ENCODE results near the gene PDYN.
"Not testable (repeated sequence)": the region's sequence is repeated elsewhere in the genome, so short reads cannot be mapped to it uniquely, and the experiment has no call there.

PDYN gene

DNA sequence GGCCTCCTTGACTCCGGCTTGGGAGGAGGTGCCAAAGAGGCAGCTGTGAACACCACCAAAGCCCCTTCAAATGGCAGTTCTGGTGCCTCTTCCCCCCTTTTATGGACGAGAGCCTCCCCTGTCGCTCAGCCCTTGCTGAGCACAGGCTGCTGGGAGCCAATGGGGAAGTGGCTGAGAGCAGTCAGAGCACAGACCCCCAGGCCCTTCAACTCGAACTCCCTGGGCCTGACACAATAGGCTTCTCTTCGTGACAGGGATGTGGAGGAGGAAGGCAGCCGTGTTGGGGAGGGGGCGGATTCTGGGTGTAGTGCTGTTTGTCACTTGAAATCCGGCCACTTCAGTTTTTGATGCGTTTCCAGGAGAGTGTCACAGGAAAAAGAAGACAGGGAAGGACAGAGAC, at the start of gene PDYN:
PDYN (minus strand) TSS at position 73 of the 400 bp plus-strand sequence. CDS start 10,974 bp downstream, outside the sequence.
- no peak for DNase-seq (ENCODE audit: low read depth, low spot score)

DNA sequence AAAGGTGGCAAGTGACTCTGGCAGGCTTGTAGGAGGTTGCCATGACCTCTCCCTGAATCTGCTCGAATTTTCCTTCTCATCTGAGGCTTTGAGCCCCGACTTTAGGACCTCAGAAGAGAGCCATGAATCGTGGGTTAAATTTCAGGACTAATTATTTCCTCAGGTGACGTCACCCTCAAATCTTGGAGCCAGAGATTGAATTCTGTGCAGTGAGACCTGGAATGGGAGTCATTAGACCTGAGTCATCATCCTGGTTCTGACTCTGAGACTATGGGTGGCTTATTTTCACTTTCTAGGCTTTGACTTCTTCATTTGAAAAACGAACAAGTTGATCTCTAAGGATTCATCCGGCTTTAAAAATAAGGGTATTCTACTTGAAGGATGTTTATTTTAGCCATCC, 48.5 kb upstream of the PDYN start:
- DNase-seq (ENCODE audit: low read depth, low spot score), result peak; percentile 41

DNA sequence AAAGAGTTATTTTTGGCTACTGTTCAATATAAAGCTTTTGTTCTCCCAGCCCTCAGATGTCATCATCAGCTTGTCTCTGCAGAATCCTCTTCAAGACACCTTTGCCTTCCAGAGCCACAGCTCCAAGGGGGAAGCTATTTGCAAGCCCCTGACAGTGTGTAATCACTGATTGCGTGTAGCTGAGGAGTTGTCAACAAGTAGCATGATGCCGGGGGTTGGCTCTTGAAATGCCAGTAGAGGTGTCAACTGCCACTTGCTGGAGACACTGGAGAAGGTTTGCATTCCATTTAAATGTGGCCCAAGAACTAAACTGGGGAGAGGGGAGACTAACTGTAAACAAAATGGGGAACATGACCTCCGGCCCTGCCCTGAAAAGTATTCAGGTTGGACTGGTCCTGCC, 44.3 kb upstream of the PDYN start:
- DNase-seq (ENCODE audit: low read depth, low spot score), result no peak

DNA sequence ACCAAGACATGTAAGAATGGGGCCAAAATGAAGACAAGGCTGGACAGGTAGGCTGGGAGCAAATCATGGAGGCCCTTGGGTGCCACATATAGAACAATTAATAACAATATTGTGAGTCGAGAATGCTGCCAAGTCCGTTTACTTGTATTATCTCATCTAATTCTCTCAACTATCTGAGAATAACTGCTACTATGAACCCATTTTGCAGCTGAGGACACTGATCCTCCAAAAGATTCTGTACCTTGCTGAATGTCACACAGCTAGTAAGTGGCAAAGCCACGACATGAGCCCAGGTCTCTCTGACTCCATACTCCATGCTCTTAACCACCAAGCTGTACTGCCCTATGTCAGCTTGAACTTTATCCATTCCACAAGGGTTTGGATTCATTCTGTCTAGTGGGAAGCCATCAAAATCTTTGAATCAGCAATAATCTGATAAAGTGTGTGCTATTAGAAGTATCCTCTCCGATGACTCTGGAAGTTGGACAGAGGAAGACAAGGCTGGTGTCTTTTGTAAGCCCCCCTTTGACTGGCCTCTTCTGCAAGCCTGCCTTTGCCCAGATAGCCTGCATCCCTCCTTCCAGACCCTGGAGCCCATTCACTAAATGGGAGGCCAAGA, 43.5 kb upstream of the PDYN start:
- DNase-seq (ENCODE audit: low read depth, low spot score), result no peak

DNA sequence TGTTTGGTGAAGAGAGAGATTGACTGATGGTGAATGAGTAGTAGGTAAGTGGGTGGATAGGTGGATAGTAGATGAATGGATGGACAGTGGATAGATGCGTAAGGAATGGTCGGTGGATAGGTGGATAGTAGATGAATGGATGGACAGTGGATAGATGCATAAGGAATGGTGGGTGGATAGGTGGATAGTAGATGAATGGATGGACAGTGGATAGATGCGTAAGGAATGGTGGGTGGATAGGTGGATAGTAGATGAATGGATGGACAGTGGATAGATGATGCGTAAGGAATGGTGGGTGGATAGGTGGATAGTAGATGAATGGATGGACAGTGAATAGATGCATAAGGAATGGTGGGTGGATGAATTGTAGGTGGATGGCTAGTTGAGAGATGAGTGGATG, 42.5 kb upstream of the PDYN start:
- DNase-seq (ENCODE audit: low read depth, low spot score), result not testable (repeated sequence)

DNA sequence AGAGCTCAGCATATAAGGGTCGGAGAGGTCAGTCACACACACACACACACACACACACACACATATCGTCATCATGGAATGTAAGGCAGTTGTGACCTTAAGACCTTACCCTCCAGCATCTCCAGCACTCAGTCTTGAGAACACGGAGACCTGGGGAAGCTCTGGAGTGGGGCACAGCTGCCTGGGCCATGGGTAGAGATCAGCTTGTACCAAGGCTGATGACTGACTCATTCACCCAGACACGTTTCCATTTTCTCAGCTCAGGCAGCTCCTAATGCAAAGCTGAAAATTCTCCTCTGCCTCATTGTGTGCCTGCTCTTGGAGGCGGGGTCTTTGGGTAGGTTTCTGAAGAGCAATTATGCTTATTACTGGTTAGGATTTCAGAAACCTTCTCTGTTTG, 38.3 kb upstream of the PDYN start:
- no peak for DNase-seq (ENCODE audit: low read depth, low spot score)

DNA sequence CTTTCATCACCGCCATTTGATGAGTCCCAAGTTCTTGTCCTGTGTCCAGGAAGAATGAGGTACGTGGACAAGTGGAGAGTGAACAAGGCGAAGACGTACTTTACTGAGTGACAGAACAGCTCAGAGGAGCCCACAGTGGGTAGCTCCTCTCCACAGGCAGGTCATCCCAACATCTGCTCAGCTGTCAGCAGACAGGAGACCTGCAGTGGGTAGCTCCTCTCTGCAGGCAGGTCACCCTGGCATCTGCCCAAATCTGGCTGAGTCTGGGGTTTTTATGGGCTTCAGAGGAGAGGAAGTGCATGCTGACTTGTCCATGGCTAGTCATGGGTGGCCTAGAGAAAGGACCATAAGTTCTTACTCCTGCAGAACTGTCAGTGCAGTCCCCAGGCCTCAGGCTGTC, 32.7 kb upstream of the PDYN start:
- DNase-seq (ENCODE audit: low read depth, low spot score), result no peak

DNA sequence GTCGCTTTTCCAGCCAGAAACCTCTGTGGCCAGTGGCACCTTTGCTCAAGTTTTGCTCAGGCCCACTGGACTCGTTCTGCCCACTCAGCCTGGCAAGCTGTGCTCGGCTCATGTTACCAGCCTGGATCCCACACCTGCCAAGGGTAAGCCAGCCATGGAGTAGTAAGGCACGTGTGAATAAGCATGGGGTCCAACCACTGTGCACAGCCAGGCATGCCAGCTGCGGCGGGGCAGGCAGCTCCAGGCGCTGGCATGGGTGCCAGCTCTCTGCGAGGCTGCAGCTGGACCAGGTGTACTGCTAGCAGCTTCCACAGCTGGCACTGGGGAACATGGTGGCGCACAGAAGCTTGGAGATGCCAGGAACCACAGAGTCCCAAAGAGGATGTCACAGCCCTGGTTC, 32.1 kb upstream of the PDYN start:
- no peak for DNase-seq (ENCODE audit: low read depth, low spot score)

DNA sequence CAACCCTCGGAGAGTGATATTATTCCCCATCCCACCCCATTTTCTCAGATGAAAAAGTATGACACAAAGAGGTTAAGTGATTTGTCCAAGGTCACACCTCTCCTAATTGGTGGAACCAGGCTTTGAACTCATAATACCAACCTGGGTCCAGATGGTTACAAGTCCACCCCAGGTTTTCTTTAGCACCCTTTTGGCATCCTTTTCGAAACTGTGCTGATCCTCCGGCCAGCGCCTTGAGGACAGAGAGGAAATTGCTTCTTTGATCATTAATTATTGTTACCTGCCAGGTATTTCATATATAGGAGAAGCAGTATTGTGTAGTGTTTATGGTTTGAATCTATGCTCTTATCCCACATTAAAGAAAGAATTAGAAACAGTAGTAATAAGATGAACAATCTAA, 29.3 kb upstream of the PDYN start:
- no peak for DNase-seq (ENCODE audit: low read depth, low spot score)

DNA sequence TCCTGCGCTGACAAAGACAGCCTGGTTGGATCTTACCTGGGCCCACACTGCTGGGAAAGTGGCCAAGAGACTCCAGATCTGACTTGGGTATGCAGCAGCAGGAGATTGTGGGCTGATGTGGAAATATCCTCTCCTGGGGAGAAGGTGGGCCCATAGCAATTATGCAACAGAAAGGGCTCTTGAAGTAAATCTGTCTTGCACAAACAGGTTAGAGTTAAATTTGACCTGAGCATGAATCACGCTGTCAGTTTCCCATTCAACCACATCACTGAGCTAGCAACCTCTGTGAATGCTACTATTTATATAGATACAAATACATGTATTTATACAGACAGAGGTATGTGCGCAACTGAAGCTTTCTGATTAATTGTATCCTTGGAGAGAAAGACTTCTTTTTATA, 28.3 kb upstream of the PDYN start:
- no peak for DNase-seq (ENCODE audit: low read depth, low spot score)

DNA sequence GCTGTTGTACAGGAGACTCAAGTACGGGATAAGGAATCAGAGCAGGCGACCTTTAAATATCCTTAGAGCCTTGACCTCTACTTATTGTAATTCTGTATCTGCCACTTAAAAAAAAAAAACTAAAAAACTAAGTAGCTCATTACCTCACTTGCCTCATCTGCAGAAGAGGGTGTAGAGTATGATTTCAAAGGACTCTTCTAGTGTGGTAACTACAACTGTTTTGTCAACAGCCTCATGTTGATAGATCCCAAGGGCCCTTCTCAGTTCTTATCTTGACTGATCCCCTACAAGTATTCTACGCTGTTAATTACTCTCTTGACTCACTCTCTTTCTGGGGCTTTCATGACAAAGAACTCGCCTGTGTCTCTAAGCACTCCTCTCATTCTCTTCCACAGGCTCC, 16.7 kb upstream of the PDYN start:
- DNase-seq (ENCODE audit: low read depth, low spot score), result no peak

DNA sequence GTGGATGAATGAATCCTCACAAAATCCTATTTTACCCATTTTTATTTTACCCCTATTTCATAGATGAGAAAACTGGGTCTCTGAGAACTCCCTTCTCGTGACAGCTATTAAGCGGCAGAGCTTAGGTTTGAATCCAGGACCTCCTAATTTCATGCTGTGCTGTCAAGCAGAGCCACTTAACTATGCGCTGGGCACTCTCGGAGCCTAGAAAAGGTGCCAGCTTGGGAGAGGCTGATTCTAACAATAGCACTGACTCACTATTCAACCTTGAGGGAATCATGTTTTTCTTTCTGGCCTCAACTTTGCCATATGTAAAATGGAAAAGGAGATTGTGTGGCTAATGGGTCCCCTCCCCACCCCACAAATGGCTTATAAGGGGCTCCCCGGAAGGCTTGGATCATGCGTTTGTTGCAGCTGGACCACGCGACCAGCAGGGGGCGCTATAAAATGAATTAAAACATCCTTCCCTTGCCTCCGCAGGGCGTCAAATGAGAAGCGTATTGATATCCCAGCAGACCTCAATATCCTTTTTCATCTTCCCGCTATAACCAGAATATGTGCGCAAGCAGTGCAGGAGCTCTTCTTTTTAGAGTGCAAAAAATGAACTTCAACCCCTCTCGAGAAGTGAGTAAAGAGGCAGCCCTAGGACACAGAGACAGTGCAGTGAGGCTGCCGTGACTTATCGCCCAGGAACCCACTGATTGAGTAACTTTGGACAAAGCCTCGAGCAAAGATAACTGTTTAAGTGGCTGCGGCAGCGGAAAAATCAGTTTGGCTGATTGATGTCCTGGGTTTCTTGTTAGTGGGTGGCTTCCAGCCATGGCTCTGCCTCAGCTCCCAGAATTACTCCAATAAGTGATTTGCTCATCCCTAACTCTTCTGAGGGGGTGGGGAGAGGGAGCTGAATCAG, 12.8 kb upstream of the PDYN start:
- peak; percentile 47 for DNase-seq (ENCODE audit: low read depth, low spot score)

DNA sequence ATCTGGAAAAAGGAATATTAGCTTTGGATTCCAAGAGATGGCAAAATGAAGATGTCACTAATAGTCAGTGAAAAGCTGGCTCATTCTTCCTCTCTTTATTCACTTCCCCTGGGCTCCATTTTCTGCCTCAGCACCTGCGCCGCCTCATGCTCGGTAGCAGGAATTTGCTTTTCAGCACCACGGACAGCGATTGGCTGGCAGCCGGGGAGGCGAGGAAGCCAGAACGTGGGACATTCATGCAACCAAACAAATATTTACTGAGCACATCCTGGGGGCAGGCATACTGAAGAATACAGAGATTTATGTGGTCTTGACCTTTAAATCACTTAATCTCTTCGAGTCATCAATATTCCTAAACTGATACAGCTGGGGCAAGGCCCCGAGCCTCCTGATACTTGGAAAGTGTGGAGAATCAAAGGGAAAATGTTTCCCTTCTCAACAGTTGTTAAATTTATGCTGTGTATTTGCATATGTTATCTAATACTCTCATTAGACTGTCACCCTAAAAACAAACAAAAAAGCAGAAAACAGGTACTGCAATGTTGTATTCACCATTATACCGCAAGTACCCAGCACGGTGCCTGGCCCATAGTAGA, 12.1 kb upstream of the PDYN start:
- DNase-seq (ENCODE audit: low read depth, low spot score), result peak; percentile 83

DNA sequence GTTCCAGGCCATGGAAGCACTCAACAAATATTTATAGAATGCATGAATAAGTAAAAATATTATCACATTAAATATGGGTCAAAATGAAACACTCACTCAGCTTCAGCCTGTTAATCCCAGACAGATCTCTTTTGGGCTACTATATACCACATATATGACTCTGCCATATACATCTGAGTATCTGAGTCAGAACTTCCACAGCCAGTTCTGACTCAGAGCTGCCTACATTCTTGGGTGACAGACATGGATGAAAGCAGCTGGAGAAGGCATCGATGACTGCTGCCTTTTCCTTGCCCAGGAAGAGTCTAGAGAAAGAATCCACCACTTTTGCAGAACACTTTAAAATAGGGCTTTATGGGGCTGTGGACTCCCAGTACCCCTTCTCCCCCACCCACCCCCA, 11.5 kb upstream of the PDYN start:
- no peak for DNase-seq (ENCODE audit: low read depth, low spot score)

DNA sequence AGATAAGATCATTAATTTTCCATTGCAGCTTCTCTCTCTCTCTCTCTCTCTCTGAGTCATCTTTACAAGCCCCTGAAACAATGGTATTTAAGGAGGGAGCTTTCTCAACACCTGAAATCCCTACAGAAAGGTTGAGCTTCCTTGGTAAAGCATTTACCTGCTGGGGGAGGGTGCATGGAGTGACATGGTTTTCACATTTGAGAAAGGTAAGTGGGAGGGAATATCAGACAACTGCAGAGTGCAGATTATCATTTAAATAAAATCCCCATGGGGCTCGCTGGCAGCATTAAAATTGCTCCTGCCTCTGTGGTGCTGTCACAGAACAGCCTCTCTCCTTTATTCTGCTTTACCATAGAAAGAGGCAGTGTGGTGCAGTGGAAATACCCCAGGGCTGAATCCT, 10.3 kb upstream of the PDYN start:
- no peak for DNase-seq (ENCODE audit: low read depth, low spot score)

DNA sequence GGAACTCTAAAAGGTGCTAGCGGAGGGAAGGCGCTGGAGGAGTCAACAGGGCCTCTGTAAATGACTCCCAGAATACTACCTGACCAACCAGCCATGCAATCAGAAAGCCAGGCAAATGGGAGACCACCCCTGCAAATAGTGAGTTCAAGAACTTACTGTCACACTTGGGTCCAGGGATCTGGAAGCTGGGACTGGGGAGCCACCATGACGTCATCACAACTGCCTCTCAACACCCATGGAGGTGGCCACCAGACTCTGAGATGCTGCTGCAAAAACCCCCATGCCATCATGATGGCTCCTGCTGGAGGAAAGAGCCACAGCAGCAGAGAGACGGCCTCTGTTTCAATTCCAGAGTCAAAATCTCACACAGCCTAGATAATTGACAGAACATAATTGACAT, 8.5 kb upstream of the PDYN start:
- no peak for DNase-seq (ENCODE audit: low read depth, low spot score)

DNA sequence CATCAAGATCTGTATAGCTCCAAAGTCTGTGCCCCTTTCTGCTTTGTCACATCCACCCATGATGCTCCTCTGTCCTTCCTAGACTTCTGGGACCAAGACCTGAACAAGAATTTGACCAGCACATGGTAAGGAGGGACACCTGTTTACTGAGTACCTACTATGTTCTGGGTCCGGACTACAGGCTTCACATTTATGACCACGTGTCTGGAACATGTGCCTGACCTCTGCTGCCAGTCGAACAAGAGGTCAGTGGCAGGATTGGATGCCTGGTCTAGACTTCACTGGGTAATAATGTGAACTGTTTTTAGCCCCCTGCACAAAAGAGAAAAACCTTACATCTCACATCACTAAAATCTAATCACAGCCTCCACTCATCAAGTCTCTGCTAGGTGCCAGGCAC, 7.3 kb upstream of the PDYN start:
- DNase-seq (ENCODE audit: low read depth, low spot score), result no peak

DNA sequence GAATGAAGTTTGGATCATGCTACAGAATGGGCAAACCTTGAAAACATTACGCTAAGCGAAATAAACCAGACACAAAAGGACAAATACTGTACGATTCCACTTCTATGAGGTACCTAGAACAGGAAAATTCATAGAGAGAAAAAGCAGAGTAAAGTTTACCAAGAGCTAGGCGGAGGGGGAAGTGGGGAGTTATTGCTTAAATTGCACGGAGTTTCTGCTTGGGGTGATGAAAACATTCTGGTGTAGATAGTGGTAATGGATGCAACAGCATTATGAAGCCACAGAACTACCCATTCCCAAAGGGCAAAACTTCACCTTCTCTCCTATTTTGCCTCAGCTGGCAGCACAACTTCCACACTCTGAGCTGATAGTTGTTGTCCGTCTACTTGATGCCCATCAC, 6.4 kb upstream of the PDYN start:
- DNase-seq (ENCODE audit: low read depth, low spot score), result no peak

DNA sequence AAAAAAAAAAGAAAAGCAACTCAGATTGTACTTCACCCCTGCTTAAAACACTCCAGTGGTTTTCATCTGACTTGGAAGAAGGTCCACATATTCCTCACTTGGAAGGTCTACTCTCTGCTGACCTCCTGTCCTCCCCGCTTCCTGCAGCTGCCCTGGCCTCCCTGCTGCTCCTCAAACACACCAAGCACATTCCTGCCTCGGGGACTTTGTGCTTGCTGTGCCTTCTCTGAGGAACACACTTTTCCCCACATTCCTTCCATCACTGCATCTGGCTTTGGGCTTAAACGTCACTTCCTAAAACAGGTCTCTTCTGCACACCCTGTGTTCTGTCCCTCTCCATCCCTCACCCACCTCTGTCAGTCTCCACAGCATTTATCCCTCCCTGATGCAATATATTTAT, 4.9 kb upstream of the PDYN start:
- no peak for DNase-seq (ENCODE audit: low read depth, low spot score)

DNA sequence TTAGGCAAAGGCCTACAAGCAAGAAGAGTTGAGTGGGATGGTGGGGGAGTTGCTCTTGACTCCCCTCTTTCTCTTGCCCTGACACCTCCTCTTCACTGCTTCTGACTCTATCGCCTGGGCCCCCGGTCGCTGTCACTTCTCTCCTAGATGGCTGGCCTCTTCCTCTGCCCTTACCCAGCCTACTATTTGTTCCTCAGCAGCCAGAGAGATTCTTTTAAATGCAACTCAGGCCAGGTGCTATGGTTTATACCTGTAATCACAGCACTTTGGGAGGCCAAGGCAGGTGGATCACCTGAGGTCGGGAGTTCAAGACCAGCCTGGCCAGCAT, 4.3 kb upstream of the PDYN start:
- no peak for DNase-seq (ENCODE audit: low read depth, low spot score)

DNA sequence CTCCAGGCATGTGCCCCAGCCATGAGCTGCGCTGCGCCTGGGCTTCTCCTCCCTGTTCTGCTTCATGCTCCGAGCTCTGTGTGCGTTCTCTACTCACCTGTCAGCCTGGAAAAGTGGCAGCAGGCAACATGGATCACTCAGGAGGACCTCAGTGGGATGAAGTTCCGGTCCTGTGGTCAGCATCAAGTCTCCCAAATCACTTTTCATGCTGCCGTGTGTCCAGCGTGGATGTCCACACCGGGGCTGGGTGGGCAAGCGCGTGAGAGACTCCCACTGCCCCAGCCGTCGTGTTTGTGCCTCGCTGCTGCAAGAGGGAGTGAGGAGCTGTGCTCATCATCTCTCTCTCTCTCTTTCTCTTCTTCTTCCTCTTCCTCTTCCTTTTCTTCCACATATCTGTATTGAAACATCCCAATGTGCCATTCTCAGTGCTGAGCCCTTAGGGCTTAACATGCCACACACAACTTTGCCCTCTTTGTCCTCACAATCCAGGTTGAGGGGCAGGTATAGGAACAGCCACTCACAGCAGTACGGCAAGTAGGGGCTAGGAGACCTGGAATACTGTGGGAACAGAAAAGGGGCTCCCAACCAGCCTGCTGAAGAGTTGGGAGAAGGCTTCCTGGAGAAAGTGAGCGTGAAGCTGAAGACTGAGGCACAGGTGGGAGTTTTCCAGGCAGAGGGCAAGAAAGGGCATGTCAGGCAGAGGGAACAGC, 3.8 kb upstream of the PDYN start:
- DNase-seq (ENCODE audit: low read depth, low spot score), result no peak

DNA sequence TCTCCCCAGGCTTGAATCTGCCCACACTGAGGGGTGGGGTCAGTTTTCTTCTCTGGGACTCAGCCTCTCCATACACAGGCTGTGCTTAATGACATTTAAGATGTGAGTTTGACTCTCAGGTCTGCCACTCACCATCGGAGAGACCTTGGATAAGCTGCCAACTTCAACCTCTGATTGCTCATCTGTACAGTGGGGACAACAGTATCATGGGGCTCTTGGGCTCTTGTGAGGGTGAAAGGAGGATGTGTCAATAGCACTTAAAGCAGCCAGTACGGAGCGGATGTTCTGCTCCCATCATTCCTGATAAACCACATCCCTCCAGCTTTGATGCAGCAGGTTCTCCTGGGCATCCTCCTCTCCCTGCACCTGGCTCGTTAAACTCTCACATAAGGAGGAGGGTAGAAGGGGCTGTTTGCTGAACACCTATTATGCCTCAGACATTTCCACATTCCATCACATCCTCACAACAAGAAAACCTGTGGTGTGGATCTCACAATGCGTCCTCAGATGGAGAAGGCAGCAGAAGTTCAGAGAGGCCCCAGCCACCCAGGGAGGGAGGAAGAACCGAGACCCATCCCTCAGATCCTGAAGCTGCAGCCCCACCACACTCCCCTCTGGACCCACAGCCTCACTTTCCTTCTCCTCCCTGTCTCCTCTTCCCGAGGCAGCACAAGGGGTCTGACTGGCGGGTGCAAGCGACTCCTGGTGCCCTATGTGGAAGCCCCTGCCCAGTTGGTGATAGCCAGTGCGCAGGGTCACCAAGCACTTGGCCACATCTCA, 1.9 kb upstream of the PDYN start:
- no peak for DNase-seq (ENCODE audit: low read depth, low spot score)

Measured in astrocyte of the hippocampus (primary cell).